ENCODE measurements around the gene ARHGEF16. TPM values are rescaled to one million over a fixed set of nuclear protein-coding genes. Genes with fewer than 3 reads are reported as not detected.

Gene ARHGEF16
- total and polyA plus RNA-seq, 2 donors (not counting 1 experiment from before 2014, with no cell fraction given) = 0.13 to 0.22 TPM

- no peak for ATAC-seq (ENCODE audit: low read depth)
- H3K9ac ChIP-seq (ENCODE audit: low read length) = no peak overlapping the region
- no peak overlapping the region for H3K4me3 Mint-ChIP-seq
- H3K4me3 ChIP-seq (ENCODE audit: control extremely low read depth in 1 of 5, extremely low read depth in 1 of 5, insufficient read depth in 1 of 5, low read depth in 2 of 5, low read length in 4 of 5) = no peak overlapping the region
- peaks cover 76% of the 10 kb centered on the region for H4K20me1 ChIP-seq (ENCODE audit: control insufficient read depth, insufficient read depth, low read length, poor library complexity, severe bottlenecking)
- peaks cover 0 to 15% (median 0%) of the 10 kb centered on the region in 3 donors for H3K9me3 ChIP-seq (ENCODE audit: control extremely low read depth in 1 of 3, control insufficient read depth in 2 of 3, insufficient read depth in 1 of 3, low read length in 2 of 3)
- H3K4me1 ChIP-seq (ENCODE audit: control insufficient read depth in 2 of 2, insufficient read depth in 2 of 2, low read length in 2 of 2) = no peaks in the 10 kb centered on the region
- H3K27me3 Mint-ChIP-seq = no peaks in the 10 kb centered on the region
- peaks cover 13% of the 10 kb centered on the region for H3K79me2 ChIP-seq (ENCODE audit: control insufficient read depth, insufficient read depth, low read length)
- WGBS (ENCODE audit: insufficient coverage) = 98% methylated on average over 7 of the region's 8 CpGs
- no peak for TF ChIP-seq EZH2 (IDR thresholded peaks at IDR 0.05; ENCODE audit: borderline replicate concordance, insufficient read depth, low read depth, low read length, poor library complexity, severe bottlenecking)
- TF ChIP-seq CTCF (IDR thresholded peaks at IDR 0.05) = no peak
- H3K4me2 ChIP-seq (replicated peaks; ENCODE audit: low read depth, low read length, poor library complexity, severe bottlenecking) = no peak overlapping the region
- CTCF ChIA-PET = interaction anchor here (0.7 to 3.2 kb wide), 6 partner anchors 10 to 206 kb away, joined by 3 to 18 read pairs (median 3); no protein-coding TSS in a partner anchor
- POLR2A ChIA-PET = no interaction called here
- no peaks in the 10 kb centered on the region for H3K4me1 Mint-ChIP-seq
- H3K36me3 ChIP-seq (replicated peaks in 1 of 2; ENCODE audit: control extremely low read depth in 1 of 2, control insufficient read depth in 1 of 2, extremely low read depth in 1 of 2, insufficient read depth in 2 of 2, low read length in 1 of 2) = no peaks in the 10 kb centered on the region
- no peak for DNase-seq
- no peak overlapping the region for H2AFZ ChIP-seq (ENCODE audit: insufficient read depth, low read depth, low read length, poor library complexity, severe bottlenecking)
- intact Hi-C loops (cut with micrococcal nuclease) = no loop called here
- H3K27ac Mint-ChIP-seq = no peak overlapping the region
- no peaks in the 10 kb centered on the region for H3K27me3 ChIP-seq (replicated peaks in 1 of 4; ENCODE audit: control extremely low read depth in 1 of 4, control insufficient read depth in 3 of 4, insufficient read depth in 4 of 4, low read length in 3 of 4)
- no peak overlapping the region for H3K27ac ChIP-seq (ENCODE audit: low read length in 2 of 2)
- H3K9me3 Mint-ChIP-seq (ENCODE audit: insufficient read depth) = no peaks in the 10 kb centered on the region
These were observed 64.3 kb downstream of the ARHGEF16 start for GRCh38 chr1:3518756-3519155.

GRCh38 chr1:3519301-3519885, 64.9 kb downstream of the ARHGEF16 start:
- DNase-seq = no peak
- intact Hi-C loops (cut with micrococcal nuclease) = no loop called here
- 93% methylated on average over 27 of the region's 27 CpGs for WGBS (ENCODE audit: insufficient coverage)
- Histone ChIP-seq H3K79me2 (ENCODE audit: control insufficient read depth, insufficient read depth, low read length) (peaks cover 13% of the 10 kb centered on the region), H4K20me1 (ENCODE audit: control insufficient read depth, insufficient read depth, low read length, poor library complexity, severe bottlenecking) (peaks cover 74% of the 10 kb centered on the region), H3K9ac (ENCODE audit: low read length) (no peak overlapping the region), H2AFZ (ENCODE audit: insufficient read depth, low read depth, low read length, poor library complexity, severe bottlenecking) (no peak overlapping the region), H3K36me3 (replicated peaks in 1 of 2; ENCODE audit: control extremely low read depth in 1 of 2, control insufficient read depth in 1 of 2, extremely low read depth in 1 of 2, insufficient read depth in 2 of 2, low read length in 1 of 2) (no peaks in the 10 kb centered on the region), H3K27ac (ENCODE audit: low read length in 2 of 2) (no peak overlapping the region), H3K4me3 (ENCODE audit: control extremely low read depth in 1 of 5, extremely low read depth in 1 of 5, insufficient read depth in 1 of 5, low read depth in 2 of 5, low read length in 4 of 5) (no peak overlapping the region), H3K4me1 (ENCODE audit: control insufficient read depth in 2 of 2, insufficient read depth in 2 of 2, low read length in 2 of 2) (no peaks in the 10 kb centered on the region), H3K27me3 (replicated peaks in 1 of 4; ENCODE audit: control extremely low read depth in 1 of 4, control insufficient read depth in 3 of 4, insufficient read depth in 4 of 4, low read length in 3 of 4) (no peaks in the 10 kb centered on the region), H3K4me2 (replicated peaks; ENCODE audit: low read depth, low read length, poor library complexity, severe bottlenecking) (no peak overlapping the region), H3K9me3 (ENCODE audit: control extremely low read depth in 1 of 3, control insufficient read depth in 2 of 3, insufficient read depth in 1 of 3, low read length in 2 of 3) (peaks cover 0 to 15% (median 0%) of the 10 kb centered on the region in 3 donors)
- H3K27ac Mint-ChIP-seq = no peak overlapping the region
- CTCF ChIA-PET = interaction anchor here (3.2 kb wide), 1 partner anchor 101 kb away, joined by 18 read pairs; no protein-coding TSS in a partner anchor
- H3K27me3 Mint-ChIP-seq = no peaks in the 10 kb centered on the region
- no peak for ATAC-seq (ENCODE audit: low read depth)
- POLR2A ChIA-PET = no interaction called here
- H3K9me3 Mint-ChIP-seq (ENCODE audit: insufficient read depth) = no peaks in the 10 kb centered on the region
- H3K4me3 Mint-ChIP-seq = no peak overlapping the region
- no peak for TF ChIP-seq EZH2 (IDR thresholded peaks at IDR 0.05; ENCODE audit: borderline replicate concordance, insufficient read depth, low read depth, low read length, poor library complexity, severe bottlenecking)
- TF ChIP-seq CTCF (IDR thresholded peaks at IDR 0.05) = no peak
- H3K4me1 Mint-ChIP-seq = no peaks in the 10 kb centered on the region
